ENCODE measurements around the gene ATP8B4.

GRCh38 chr15:50107157-50107556 lies 11.9 kb downstream of the ATP8B4 start:
- TF ChIP-seq POLR2A (IDR thresholded peaks at IDR 0.05), result no peak
- no peak for TF ChIP-seq CTCF (IDR thresholded peaks at IDR 0.05)
- no peak for TF ChIP-seq POLR2AphosphoS5 (IDR thresholded peaks at IDR 0.05; ENCODE audit: insufficient read depth in 1 of 2, low read depth in 1 of 2)
